Measurements from ENCODE around the gene OLFM1. TPM values are rescaled to one million over a fixed set of nuclear protein-coding genes. Genes with fewer than 3 reads are reported as not detected.
A peak's percentile ranks its signal among the peaks of the same experiment; 100 is the strongest.

The OLFM1 gene
- total RNA-seq, 4 donors from 2014 or later, result 13.5 to 32.8 (median 25.6) TPM

- no peak for ATAC-seq
- H3K4me3 ChIP-seq, result no peak overlapping the region
- no peak overlapping the region for H3K27ac ChIP-seq
- peaks cover 0 to 30% (median 10%) of the 10 kb centered on the region in 3 donors for H3K4me1 ChIP-seq
- peaks cover 51% of the 10 kb centered on the region for H3K27me3 ChIP-seq
- H3K9me3 ChIP-seq, result no peaks in the 10 kb centered on the region
- WGBS, 2 donors (ENCODE audit: low coverage in 1 of 2), result 89% methylated on average over 6 of the region's 13 CpGs; no CpG with 5 or more reads in 1 of the 2 donors
- TF ChIP-seq POLR2A (IDR thresholded peaks at IDR 0.05) (no peak), CTCF (IDR thresholded peaks at IDR 0.05) (no peak)
- no peaks in the 10 kb centered on the region for H3K36me3 ChIP-seq
Measured at GRCh38 chr9:135073081-135073740, 14.3 kb upstream of the OLFM1 start.

DNA sequence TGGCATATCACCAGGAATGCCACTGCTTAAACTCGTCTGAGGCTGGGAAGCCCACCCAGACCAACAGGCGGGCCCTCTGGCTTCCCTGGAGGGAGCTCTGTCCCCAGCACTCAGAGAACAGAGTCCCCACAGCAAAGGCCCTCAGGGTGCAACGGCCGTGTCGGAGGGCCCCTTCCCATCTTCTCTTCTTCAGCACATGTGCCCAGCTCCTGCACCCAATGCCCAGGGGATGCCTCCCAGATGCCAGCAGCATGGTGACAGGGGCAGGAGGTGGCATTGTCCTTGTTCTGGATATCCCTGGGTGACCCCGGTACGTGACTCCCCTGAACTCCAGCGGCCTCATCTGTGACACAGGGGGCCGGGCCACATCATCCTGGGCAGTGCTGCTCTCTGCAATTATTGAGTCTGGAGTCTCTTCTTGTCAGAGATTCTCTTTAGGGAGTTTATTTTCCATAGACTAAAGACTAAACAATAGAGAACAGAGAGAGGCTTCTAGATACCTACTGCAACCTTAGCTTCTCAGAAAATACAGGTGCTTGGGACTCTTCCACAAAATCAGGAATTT is 13.6 kb upstream of the OLFM1 start:
- no peaks in the 10 kb centered on the region for H3K36me3 ChIP-seq
- no peak for TF ChIP-seq POLR2A (IDR thresholded peaks at IDR 0.05)
- no peak for TF ChIP-seq EP300 (IDR thresholded peaks at IDR 0.05)
- 60% methylated on average over 1 of the region's 9 CpGs for WGBS, 2 donors (ENCODE audit: low coverage in 1 of 2)
- peaks cover 46% of the 10 kb centered on the region for H3K27me3 ChIP-seq
- peaks cover 0 to 30% (median 10%) of the 10 kb centered on the region in 3 donors for H3K4me1 ChIP-seq
- ATAC-seq, result no peak
- H3K27ac ChIP-seq, result no peak overlapping the region
- no peak overlapping the region for H3K4me3 ChIP-seq
- no peaks in the 10 kb centered on the region for H3K9me3 ChIP-seq

DNA sequence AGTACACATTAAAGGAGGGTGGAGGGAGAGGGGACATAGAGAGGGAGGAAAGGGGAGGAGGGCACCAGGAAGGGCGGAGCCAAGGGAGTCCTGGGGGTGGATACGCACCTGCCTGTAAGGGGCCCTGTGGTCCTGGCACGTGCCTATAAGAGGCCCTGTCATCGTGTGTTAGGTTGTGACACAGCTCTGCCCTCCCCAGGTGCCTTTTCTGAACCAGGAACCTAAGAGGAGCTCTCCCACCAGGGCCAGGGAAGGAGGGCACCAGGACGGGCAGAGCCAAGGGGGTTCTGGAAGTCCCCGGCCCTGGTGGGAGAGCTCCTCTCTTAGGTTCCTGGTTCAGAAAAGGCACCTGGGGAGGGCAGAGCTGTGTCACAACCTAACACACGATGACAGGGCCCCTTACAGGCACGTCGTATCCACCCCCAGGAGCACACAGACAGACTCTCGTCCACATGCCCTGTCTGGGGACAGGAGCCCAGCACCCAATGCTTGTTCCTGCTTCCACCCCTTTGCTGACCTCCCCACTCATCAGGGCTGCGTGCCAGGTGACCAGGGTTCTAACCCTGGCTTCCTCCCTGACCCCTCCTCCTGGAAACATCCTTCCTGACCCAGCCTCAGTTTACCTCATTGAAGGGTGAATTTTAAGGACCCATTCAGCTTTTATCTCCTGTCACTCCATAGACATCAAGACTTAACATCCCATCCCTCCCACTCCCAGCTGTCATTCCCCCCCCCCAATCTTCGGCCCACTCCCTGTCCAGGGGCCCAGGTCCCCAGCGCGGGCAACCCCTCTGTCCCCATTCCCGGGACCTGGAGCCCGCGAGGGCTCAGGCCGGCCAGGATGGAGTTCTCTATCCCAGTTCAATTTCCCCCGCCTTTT is 12.9 kb upstream of the OLFM1 start:
- Histone ChIP-seq H3K36me3 (no peaks in the 10 kb centered on the region), H3K4me1 (peaks cover 0 to 30% (median 10%) of the 10 kb centered on the region in 3 donors), H3K9me3 (no peaks in the 10 kb centered on the region), H3K27me3 (peaks cover 38% of the 10 kb centered on the region), H3K4me3 (peak overlapping the region; percentile 44 to 75), H3K27ac (peak overlapping the region in 3 of 4 donors; percentile 71 to 81 (median 72))
- no peak for TF ChIP-seq EP300 (IDR thresholded peaks at IDR 0.05)
- no peak for TF ChIP-seq CTCF (IDR thresholded peaks at IDR 0.05)
- TF ChIP-seq POLR2AphosphoS5 (IDR thresholded peaks at IDR 0.05), result no peak
- TF ChIP-seq POLR2A (IDR thresholded peaks at IDR 0.05), result no peak
- 20 to 46% methylated on average over 3 to 11 of the region's 19 CpGs for WGBS, 2 donors (ENCODE audit: low coverage in 1 of 2)
- ATAC-seq, result no peak

DNA sequence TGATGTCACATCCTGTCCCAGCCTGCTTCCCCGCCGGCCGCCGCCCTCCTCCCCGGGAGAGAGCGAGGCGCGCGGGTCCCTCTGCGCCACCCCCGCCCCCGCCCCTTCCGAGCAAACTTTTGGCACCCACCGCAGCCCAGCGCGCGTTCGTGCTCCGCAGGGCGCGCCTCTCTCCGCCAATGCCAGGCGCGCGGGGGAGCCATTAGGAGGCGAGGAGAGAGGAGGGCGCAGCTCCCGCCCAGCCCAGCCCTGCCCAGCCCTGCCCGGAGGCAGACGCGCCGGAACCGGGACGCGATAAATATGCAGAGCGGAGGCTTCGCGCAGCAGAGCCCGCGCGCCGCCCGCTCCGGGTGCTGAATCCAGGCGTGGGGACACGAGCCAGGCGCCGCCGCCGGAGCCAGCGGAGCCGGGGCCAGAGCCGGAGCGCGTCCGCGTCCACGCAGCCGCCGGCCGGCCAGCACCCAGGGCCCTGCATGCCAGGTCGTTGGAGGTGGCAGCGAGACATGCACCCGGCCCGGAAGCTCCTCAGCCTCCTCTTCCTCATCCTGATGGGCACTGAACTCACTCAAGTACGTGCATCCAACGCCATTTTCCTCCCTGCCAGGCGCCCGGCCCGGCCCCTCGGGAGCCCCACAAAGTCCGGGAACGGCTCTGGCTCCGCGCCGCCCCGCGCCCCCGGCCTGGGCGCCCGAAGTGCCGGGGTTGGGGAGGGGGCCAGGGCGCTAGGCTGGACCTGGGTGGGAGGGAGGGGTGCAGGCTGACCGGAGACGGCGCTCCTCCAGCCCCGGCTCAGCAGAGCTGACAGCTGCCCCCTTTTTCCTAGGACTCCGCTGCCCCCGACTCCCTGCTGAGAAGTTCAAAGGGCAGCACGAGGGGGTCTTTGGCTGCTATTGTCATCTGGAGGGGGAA is 12.0 kb upstream of the OLFM1 start:
- H3K4me3 ChIP-seq, result peak overlapping the region; percentile 44 to 75
- H3K9me3 ChIP-seq, result no peaks in the 10 kb centered on the region
- WGBS, 2 donors (ENCODE audit: low coverage in 1 of 2), result 0% methylated on average over 1 of the region's 90 CpGs; no CpG with 5 or more reads in 1 of the 2 donors
- TF ChIP-seq POLR2AphosphoS5 (IDR thresholded peaks at IDR 0.05) (peak; percentile 49), EP300 (IDR thresholded peaks at IDR 0.05) (no peak), CTCF (IDR thresholded peaks at IDR 0.05) (peak in 1 of 4 experiments; percentile 20), POLR2A (IDR thresholded peaks at IDR 0.05) (peak; percentile 40 to 43)
- peaks cover 0 to 30% (median 10%) of the 10 kb centered on the region in 3 donors for H3K4me1 ChIP-seq
- no peaks in the 10 kb centered on the region for H3K36me3 ChIP-seq
- peak; percentile 92 for ATAC-seq
- H3K27me3 ChIP-seq, result peaks cover 29% of the 10 kb centered on the region
- H3K27ac ChIP-seq, result peak overlapping the region in 3 of 4 donors; percentile 71 to 81 (median 72)
